Kidney epithelial cell (primary cell): ENCODE measurements around the gene ARHGAP24. TPM values are rescaled to one million over a fixed set of nuclear protein-coding genes. Genes with fewer than 3 reads are reported as not detected.
"Not testable (repeated sequence)": the region's sequence is repeated elsewhere in the genome, so short reads cannot be mapped to it uniquely, and the experiment has no call there.

Source experiments
- DNase-seq: peaks from one replicate; pipeline ENCODE4 v3.0.0-alpha.2; 2010; ENCODE audit warnings: low read depth
- H3K27me3 ChIP-seq: 2 replicates; pipeline ENCODE4 v1.6.0; 2011; ENCODE audit warnings: low read length; ENCODE audit not compliant: control insufficient read depth, insufficient read depth
- H3K36me3 ChIP-seq: 2 replicates; pipeline ENCODE4 v1.5.1; 2011; ENCODE audit warnings: low read length; ENCODE audit not compliant: control insufficient read depth, insufficient read depth
- H3K4me3 ChIP-seq: 2 replicates; pipeline ENCODE4 v1.5.1; 2011; ENCODE audit warnings: low read depth, mild to moderate bottlenecking, control low read depth, low read length
- CTCF ChIP-seq: IDR thresholded peaks from 2 replicates; pipeline ENCODE4 v1.5.1; 2011; ENCODE audit warnings: mild to moderate bottlenecking, moderate library complexity, low read length, control low read depth, inconsistent platforms; ENCODE audit not compliant: insufficient read depth, poor library complexity, severe bottlenecking
- total RNA-seq: library from RNA; depleted of rRNA; stranded (reverse); fragments of >200 nt; gene quantifications from 2 replicates; pipeline ENCODE4 v1.2.3, GENCODE V29; 2015

The ARHGAP24 gene
- total RNA-seq, 1 donor from 2014 or later, result 9.6 TPM

DNA sequence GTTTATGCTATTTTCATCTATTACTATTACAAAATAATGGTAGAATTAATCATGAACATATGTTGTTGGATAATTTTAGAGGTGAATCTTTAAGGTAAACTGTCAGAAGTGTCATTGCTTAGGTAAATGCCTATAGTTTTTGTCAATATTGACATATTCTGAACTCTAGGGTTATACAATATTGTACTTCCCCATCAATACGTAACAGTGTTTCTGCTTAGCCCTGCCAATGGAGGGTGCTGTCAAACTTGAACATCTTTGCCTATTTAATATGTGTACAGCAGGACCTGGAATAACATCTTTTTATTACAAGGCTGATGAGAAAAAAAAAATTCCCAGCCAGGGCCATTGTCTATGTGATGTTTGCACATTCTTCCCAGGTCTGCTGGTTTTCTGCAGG lies 40.8 kb downstream of the ARHGAP24 start:
- Histone ChIP-seq H3K36me3 (no peaks in the 10 kb centered on the region), H3K4me3 (no peak overlapping the region), H3K27me3 (no peaks in the 10 kb centered on the region)
- TF ChIP-seq CTCF, result no peak
- no peak for DNase-seq

- H3K27me3 ChIP-seq, H3K36me3 ChIP-seq, DNase-seq, H3K4me3 ChIP-seq: not testable (repeated sequence)
These were observed 43.6 kb downstream of the ARHGAP24 start for GRCh38 chr4:85518526-85518925.

DNA sequence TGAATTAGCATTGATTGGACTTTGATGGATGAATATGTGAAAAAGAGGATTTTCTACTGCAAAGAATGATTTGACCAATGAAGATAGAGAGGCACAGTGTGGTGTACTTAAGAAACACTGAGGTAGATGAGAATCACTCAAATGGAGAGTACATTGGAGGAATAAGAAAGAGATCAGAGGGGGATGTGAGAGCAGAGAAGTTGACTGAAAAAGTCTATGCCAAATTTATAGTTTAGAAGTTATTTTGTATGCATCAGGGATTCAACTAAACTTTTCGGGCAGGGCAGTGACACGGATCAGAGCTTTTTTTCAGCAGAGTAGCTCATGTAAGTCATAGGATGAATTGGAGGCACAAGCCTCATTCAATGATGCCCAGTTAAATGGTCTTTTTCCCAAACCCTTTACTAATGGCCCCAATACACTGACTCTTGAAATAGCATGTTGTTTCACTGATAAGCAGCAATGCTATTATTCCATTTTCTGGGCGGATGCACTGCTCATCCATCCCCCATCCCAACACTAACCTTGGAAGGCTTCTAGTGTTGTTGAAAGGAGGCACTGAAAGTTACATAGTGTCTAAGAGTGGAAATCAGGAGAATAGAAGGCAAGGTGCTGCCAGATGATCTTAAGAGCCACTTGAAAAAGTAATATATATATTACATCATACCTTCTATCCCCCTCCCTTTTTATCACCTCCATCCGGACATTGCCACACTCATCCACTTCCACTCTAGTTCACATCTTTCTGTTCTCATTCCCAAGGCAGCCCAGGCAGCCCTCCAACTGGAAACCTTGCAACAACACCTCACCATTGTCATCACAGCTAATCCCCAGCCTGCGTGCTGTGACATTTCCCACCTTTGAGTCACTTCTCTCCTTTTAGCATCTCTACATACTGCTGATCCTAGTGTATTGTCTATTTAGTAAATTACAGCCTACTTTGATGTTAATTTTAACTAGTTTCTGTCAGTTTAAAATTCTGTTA lies 46.1 kb downstream of the ARHGAP24 start:
- Histone ChIP-seq H3K27me3 (no peaks in the 10 kb centered on the region), H3K36me3 (no peaks in the 10 kb centered on the region), H3K4me3 (no peak overlapping the region)
- no peak for TF ChIP-seq CTCF
- no peak for DNase-seq

GRCh38 chr4:85522277-85522676 lies 47.3 kb downstream of the ARHGAP24 start:
- Histone ChIP-seq H3K4me3 (no peak overlapping the region), H3K27me3 (no peaks in the 10 kb centered on the region), H3K36me3 (no peaks in the 10 kb centered on the region)
- DNase-seq, result no peak
- TF ChIP-seq CTCF, result no peak

GRCh38 chr4:85522836-85523235 lies 47.9 kb downstream of the ARHGAP24 start:
- H3K27me3 ChIP-seq, result no peaks in the 10 kb centered on the region
- no peaks in the 10 kb centered on the region for H3K36me3 ChIP-seq
- DNase-seq, result no peak
- no peak for TF ChIP-seq CTCF
- no peak overlapping the region for H3K4me3 ChIP-seq

- no peak for TF ChIP-seq CTCF
- no peaks in the 10 kb centered on the region for H3K36me3 ChIP-seq
- DNase-seq, result no peak
- no peaks in the 10 kb centered on the region for H3K27me3 ChIP-seq
- H3K4me3 ChIP-seq, result no peak overlapping the region
These were observed 52.9 kb downstream of the ARHGAP24 start for GRCh38 chr4:85527815-85528214.
